ENCODE data around the gene AFF3. TPM values are rescaled to one million over a fixed set of nuclear protein-coding genes. Genes with fewer than 3 reads are reported as not detected.

AFF3 gene
- total and polyA plus RNA-seq, 2 donors (not counting 3 experiments of a cell fraction or from before 2014, with no cell fraction given) = 0.06 to 0.07 TPM

GRCh38 chr2:99787769-99788382 is 354.5 kb downstream of the AFF3 start:
- no peak for TF ChIP-seq POLR2A (IDR thresholded peaks at IDR 0.05; ENCODE audit: low read depth, low read length)
- no peak for TF ChIP-seq EZH2 (IDR thresholded peaks at IDR 0.05; ENCODE audit: borderline replicate concordance, low read depth, low read length, severe bottlenecking)
- no peak for TF ChIP-seq MYC (IDR thresholded peaks at IDR 0.05; ENCODE audit: low read depth, low read length)
- no peak for TF ChIP-seq MAX (IDR thresholded peaks at IDR 0.05; ENCODE audit: insufficient read depth, insufficient read length)
- TF ChIP-seq FOS (IDR thresholded peaks at IDR 0.05; ENCODE audit: borderline replicate concordance, insufficient read depth, low read length) = no peak
- no peak for TF ChIP-seq POLR2AphosphoS5 (IDR thresholded peaks at IDR 0.05; ENCODE audit: insufficient read depth, low read depth, low read length)
- no peak for TF ChIP-seq JUN (IDR thresholded peaks at IDR 0.05; ENCODE audit: borderline replicate concordance, insufficient read depth, insufficient read length, low read depth)
- TF ChIP-seq GATA2 (IDR thresholded peaks at IDR 0.05; ENCODE audit: insufficient read depth, insufficient read length, low read depth, low read length) = no peak
- Histone ChIP-seq H3K27ac (ENCODE audit: insufficient read depth, low read depth, low read length) (no peak overlapping the region), H3K79me2 (ENCODE audit: control insufficient read depth, insufficient read depth, low read length) (no peaks in the 10 kb centered on the region), H3K9ac (replicated peaks; ENCODE audit: extremely low read depth, insufficient read depth, low read length) (no peak overlapping the region), H3K36me3 (ENCODE audit: control insufficient read depth in 2 of 2, extremely low read depth in 1 of 2, insufficient read depth in 2 of 2, low read length in 2 of 2) (no peaks in the 10 kb centered on the region), H3K9me1 (replicated peaks; ENCODE audit: control insufficient read depth, extremely low read depth, insufficient read depth, low read length) (no peaks in the 10 kb centered on the region), H4K20me1 (replicated peaks; ENCODE audit: control insufficient read depth, extremely low read depth, insufficient read depth, low read length) (no peaks in the 10 kb centered on the region), H3K27me3 (ENCODE audit: control insufficient read depth in 2 of 2, insufficient read depth in 2 of 2, low read length in 2 of 2) (no peaks in the 10 kb centered on the region), H3K4me3 (replicated peaks in 1 of 3; ENCODE audit: insufficient read depth in 1 of 3, low read depth in 1 of 3, low read length in 3 of 3) (no peak overlapping the region), H3K4me1 (ENCODE audit: control insufficient read depth, extremely low read depth, insufficient read depth, low read length) (no peaks in the 10 kb centered on the region), H3K4me2 (ENCODE audit: insufficient read depth, low read length) (no peak overlapping the region), H2AFZ (ENCODE audit: low read depth, low read length) (no peak overlapping the region), H3K9me3 (replicated peaks; ENCODE audit: control insufficient read depth, insufficient read depth, low read length) (no peaks in the 10 kb centered on the region)
- no peak for FAIRE-seq
- ChIA-PET CTCF (interaction anchor here (1.7 kb wide), 1 partner anchor 26 kb away, joined by 4 read pairs; no protein-coding TSS in a partner anchor), POLR2A (no interaction called here)
- dilution Hi-C loops (cut with MboI; ENCODE audit: extremely low pct_ligation_motif_present, low sequenced_read_pairs) (no loop called here), intact Hi-C loops (cut with micrococcal nuclease) (no loop called here)
- no peak for DNase-seq (ENCODE audit: low read depth, low spot score)
- no TSS peak for BruUV-seq (replicated peaks)
